OCI-LY1 (cell line): Measurements from ENCODE around the gene EPB41L2.

Experiments used
- H2AFZ ChIP-seq: fragments of 200-600 bp; sonication (generic), shearing (Covaris generic); 2 replicates; pipeline ENCODE4 v1.6.0; 2014; ENCODE audit warnings: antibody characterized with exemption, mild to moderate bottlenecking, low read length
- H3F3A ChIP-seq: fragments of 200-600 bp; sonication (generic), shearing (Covaris generic); 2 replicates; pipeline ENCODE4 v1.6.0; 2014; ENCODE audit warnings: mild to moderate bottlenecking, antibody characterized with exemption, low read length, moderate library complexity; ENCODE audit not compliant: insufficient read depth
- H3K27ac ChIP-seq: fragments of 200-600 bp; sonication (generic); 2 replicates; pipeline ENCODE4 v1.5.1; 2014; ENCODE audit warnings: low read length, mixed run types, mild to moderate bottlenecking, low read depth; ENCODE audit not compliant: poor library complexity, severe bottlenecking
- H3K27me3 ChIP-seq: fragments of 200-600 bp; sonication (generic); 2 replicates; pipeline ENCODE4 v1.6.0; 2014; ENCODE audit warnings: antibody characterized with exemption, mild to moderate bottlenecking, low read length, moderate library complexity; ENCODE audit not compliant: insufficient read depth
- H3K36me3 ChIP-seq: fragments of 200-600 bp; sonication (generic); 2 replicates; pipeline ENCODE4 v1.6.1; 2014; ENCODE audit warnings: mild to moderate bottlenecking, antibody characterized with exemption, low read length, moderate library complexity, mixed read lengths; ENCODE audit not compliant: insufficient read depth
- H3K4me1 ChIP-seq: fragments of 200-600 bp; sonication (generic); 2 replicates; pipeline ENCODE4 v1.5.1; 2014; ENCODE audit warnings: mild to moderate bottlenecking, low read length, moderate library complexity; ENCODE audit not compliant: insufficient read depth, severe bottlenecking
- H3K4me2 ChIP-seq: fragments of 200-600 bp; sonication (generic), shearing (Covaris generic); 2 replicates; pipeline ENCODE4 v1.6.1; 2014; ENCODE audit warnings: low read length
- H3K4me3 ChIP-seq: fragments of 200-600 bp; sonication (generic); 2 replicates; pipeline ENCODE4 v1.5.1; 2014; ENCODE audit warnings: low read length, low read depth, mild to moderate bottlenecking, mixed read lengths; ENCODE audit not compliant: poor library complexity, severe bottlenecking
- H3K79me2 ChIP-seq: fragments of 200-600 bp; shearing (Covaris generic); 2 replicates; pipeline ENCODE4 v1.6.1; 2016; ENCODE audit warnings: mixed run types, low read length, mixed read lengths; ENCODE audit not compliant: insufficient read depth
- H3K9ac ChIP-seq: fragments of 200-600 bp; sonication (generic), shearing (Covaris generic); 2 replicates; pipeline ENCODE4 v1.6.1; 2014; ENCODE audit warnings: mild to moderate bottlenecking, low read length, mixed read lengths
- H3K9me2 ChIP-seq: fragments of 200-600 bp; sonication (generic), shearing (Covaris generic); 2 replicates; pipeline ENCODE4 v1.6.1; 2014; ENCODE audit warnings: low read depth, mild to moderate bottlenecking, low read length, mixed read lengths
- H3K9me3 ChIP-seq: fragments of 200-600 bp; shearing (Covaris generic); 2 replicates; pipeline ENCODE4 v1.6.1; 2014; ENCODE audit warnings: low read length, mixed read lengths
- H4K20me1 ChIP-seq: fragments of 200-600 bp; sonication (generic), shearing (Covaris generic); 2 replicates; pipeline ENCODE4 v1.6.0; 2016; ENCODE audit warnings: mild to moderate bottlenecking, low read length; ENCODE audit not compliant: insufficient read depth
- CTCF ChIP-seq: fragments of 200-600 bp; sonication (generic), shearing (Covaris generic); IDR thresholded peaks from 2 replicates; pipeline ENCODE4 v1.5.1; 2017; ENCODE audit warnings: mild to moderate bottlenecking, antibody characterized with exemption, low read length, moderate library complexity, mixed read lengths
- EZH2 ChIP-seq: fragments of 200-600 bp; sonication (generic), shearing (Covaris generic); IDR thresholded peaks from 2 replicates; pipeline ENCODE4 v1.8.0; 2017; ENCODE audit warnings: borderline replicate concordance, mixed run types, mild to moderate bottlenecking, antibody characterized with exemption, low read length, moderate library complexity, mixed read lengths

The EPB41L2 gene

GRCh38 chr6:131068165-131068564 lies 5.1 kb upstream of the EPB41L2 start:
- H3K4me2 ChIP-seq: no peak overlapping the region
- H3K9me2 ChIP-seq: no peaks in the 10 kb centered on the region
- H3K27ac ChIP-seq: no peak overlapping the region
- TF ChIP-seq CTCF: no peak
- no peak for TF ChIP-seq EZH2
- no peaks in the 10 kb centered on the region for H3K27me3 ChIP-seq
- no peak overlapping the region for H3K4me3 ChIP-seq
- no peak overlapping the region for H2AFZ ChIP-seq
- no peaks in the 10 kb centered on the region for H3K79me2 ChIP-seq
- no peaks in the 10 kb centered on the region for H3F3A ChIP-seq
- H3K9me3 ChIP-seq: no peaks in the 10 kb centered on the region
- H3K4me1 ChIP-seq: peaks cover 5% of the 10 kb centered on the region
- H3K9ac ChIP-seq: no peak overlapping the region
- no peaks in the 10 kb centered on the region for H3K36me3 ChIP-seq
- H4K20me1 ChIP-seq: no peaks in the 10 kb centered on the region

- Histone ChIP-seq H3K4me2 (no peak overlapping the region), H3F3A (no peaks in the 10 kb centered on the region), H3K9ac (no peak overlapping the region), H4K20me1 (no peaks in the 10 kb centered on the region), H2AFZ (no peak overlapping the region), H3K9me3 (no peaks in the 10 kb centered on the region), H3K36me3 (no peaks in the 10 kb centered on the region), H3K79me2 (no peaks in the 10 kb centered on the region), H3K9me2 (no peaks in the 10 kb centered on the region), H3K27ac (no peak overlapping the region), H3K4me3 (no peak overlapping the region), H3K27me3 (no peaks in the 10 kb centered on the region), H3K4me1 (peaks cover 5% of the 10 kb centered on the region)
- TF ChIP-seq EZH2 (no peak), CTCF (no peak)
These were observed 4.5 kb upstream of the EPB41L2 start for GRCh38 chr6:131067521-131067920.

GRCh38 chr6:131065824-131066171 lies 2.8 kb upstream of the EPB41L2 start:
- Histone ChIP-seq H3K9me3 (no peaks in the 10 kb centered on the region), H3K79me2 (no peaks in the 10 kb centered on the region), H2AFZ (no peak overlapping the region), H3K27me3 (no peaks in the 10 kb centered on the region), H3K4me1 (peaks cover 12% of the 10 kb centered on the region), H3K36me3 (no peaks in the 10 kb centered on the region), H3K4me2 (no peak overlapping the region), H3K27ac (no peak overlapping the region), H3F3A (no peaks in the 10 kb centered on the region), H4K20me1 (no peaks in the 10 kb centered on the region), H3K4me3 (no peak overlapping the region), H3K9ac (no peak overlapping the region), H3K9me2 (no peaks in the 10 kb centered on the region)
- no peak for TF ChIP-seq CTCF
- TF ChIP-seq EZH2: no peak
